Breast epithelium (tissue), 4 donors: Measurements from ENCODE around the gene TMEM222. TPM values are rescaled to one million over a fixed set of nuclear protein-coding genes. Genes with fewer than 3 reads are reported as not detected.

Experiments used
- DNase-seq, 2 donors: peaks; one replicate each; pipeline ENCODE4 v3.0.0-alpha.2; 2019; ENCODE audit warnings: low spot score in 2 of 2
- H3K27ac ChIP-seq, 2 donors: fragments of 200-600 bp; sonication (generic) in 1 of 2; one replicate each; pipeline ENCODE4 v1.5.1; 2016 to 2019; ENCODE audit warnings: mild to moderate bottlenecking in 1 of 2
- H3K27me3 ChIP-seq, 2 donors: fragments of 200-600 bp; sonication (generic) in 1 of 2; one replicate each; pipeline versions ENCODE4 v1.5.1 to v1.6.0; 2017 to 2019; ENCODE audit warnings: control low read depth in 1 of 2, mild to moderate bottlenecking in 1 of 2
- H3K36me3 ChIP-seq: fragments of 200-600 bp; one replicate; pipeline ENCODE4 v1.5.1; 2019
- H3K4me1 ChIP-seq, 2 donors: fragments of 200-600 bp; sonication (generic); one replicate each; pipeline ENCODE4 v1.5.1; 2016 to 2019; ENCODE audit warnings: control low read depth in 1 of 2
- H3K4me3 ChIP-seq, 3 donors: fragments of 200-600 bp; sonication (generic); 1 replicate in 2 of 3; 2 replicates in 1 of 3; pipeline ENCODE4 v1.5.1; 2016 to 2019; ENCODE audit warnings: mild to moderate bottlenecking in 3 of 3, moderate library complexity in 2 of 3
- H3K9me3 ChIP-seq, 2 donors: fragments of 200-600 bp; sonication (generic) in 1 of 2; one replicate each; pipeline ENCODE4 v1.5.1; 2016 to 2019; ENCODE audit warnings: control low read depth in 1 of 2
- CTCF ChIP-seq, 3 donors: fragments of 450-650 bp; IDR thresholded peaks; one replicate each; pipeline ENCODE4 v1.5.1; 2016 to 2017; ENCODE audit warnings: antibody characterized with exemption in 3 of 3, mild to moderate bottlenecking in 3 of 3, moderate library complexity in 3 of 3
- POLR2A ChIP-seq: fragments of 450-650 bp; IDR thresholded peaks from one replicate; pipeline ENCODE4 v1.6.1; 2016; ENCODE audit warnings: antibody characterized with exemption, mild to moderate bottlenecking, moderate library complexity
- POLR2AphosphoS5 ChIP-seq, 3 donors: sonication (generic); formaldehyde crosslinking; IDR thresholded peaks; one replicate each; pipeline ENCODE4 v1.6.1; 2017; ENCODE audit warnings: antibody characterized with exemption in 3 of 3
- intact Hi-C: fragments of 100-400 bp; cut with DNase I; formaldehyde crosslinking; loops from one replicate; pipeline ENCODE4 v1.15.1; 2023; ENCODE audit warnings: low total_unique reads
- total RNA-seq, 3 donors: library from RNA; depleted of rRNA; stranded (reverse); fragments of >200 nt; gene quantifications; one replicate each; pipeline ENCODE4 v1.1.0, GENCODE V29; 2016

The TMEM222 gene
- total RNA-seq, 3 donors from 2014 or later: 20.0 to 28.0 (median 26.5) TPM

GRCh38 chr1:27342391-27342777, 20.4 kb downstream of the TMEM222 start:
- TF ChIP-seq POLR2AphosphoS5 (IDR thresholded peaks at IDR 0.05) (peak in 1 of 3 donors; percentile 4), CTCF (IDR thresholded peaks at IDR 0.05) (no peak)
- Histone ChIP-seq H3K4me3 (peak overlapping the region in 2 of 3 donors; percentile 60 to 70), H3K27ac (peak overlapping the region; percentile 87 to 89)

GRCh38 chr1:27342778-27343638, 21.0 kb downstream of the TMEM222 start:
- intact Hi-C loops: no loop called here
- no peaks in the 10 kb centered on the region for H3K9me3 ChIP-seq
- peak; percentile 61 to 79 for DNase-seq
- H3K4me1 ChIP-seq: peaks cover 3 to 4% of the 10 kb centered on the region in 2 donors
- TF ChIP-seq CTCF (IDR thresholded peaks at IDR 0.05): no peak
- TF ChIP-seq POLR2AphosphoS5 (IDR thresholded peaks at IDR 0.05): no peak
- no peak for TF ChIP-seq POLR2A
- H3K36me3 ChIP-seq: no peaks in the 10 kb centered on the region
- H3K27ac ChIP-seq: peak overlapping the region; percentile 87 to 89
- no peaks in the 10 kb centered on the region for H3K27me3 ChIP-seq
- H3K4me3 ChIP-seq: peak overlapping the region in 2 of 3 donors; percentile 60 to 70

More at GRCh38 chr1:27342391-27342777, 20.4 kb downstream of the TMEM222 start:
- peak in 1 of 2 donors; percentile 38 for DNase-seq
- Histone ChIP-seq H3K9me3 (no peaks in the 10 kb centered on the region), H3K36me3 (no peaks in the 10 kb centered on the region), H3K4me1 (peaks cover 3 to 4% of the 10 kb centered on the region in 2 donors), H3K27me3 (no peaks in the 10 kb centered on the region)
- intact Hi-C loops: no loop called here

DNA sequence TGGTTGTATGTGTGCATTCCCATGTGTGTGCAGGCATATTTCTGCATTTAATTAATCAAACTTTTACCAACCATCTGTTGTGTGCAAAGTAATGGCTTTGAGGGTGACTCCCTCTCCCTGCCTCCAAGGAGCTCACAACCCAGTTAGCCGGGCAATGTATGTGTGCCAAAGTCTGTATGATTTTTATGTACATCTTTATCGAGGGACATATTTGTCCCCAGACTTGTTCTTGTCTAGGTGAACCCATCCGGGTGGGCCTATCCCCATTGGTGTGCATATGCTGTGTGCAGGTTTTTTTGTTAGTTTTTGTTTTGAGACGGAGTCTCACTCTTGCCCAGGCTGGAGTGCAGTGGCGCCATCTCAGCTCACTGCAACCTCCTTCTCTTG, 21.7 kb downstream of the TMEM222 start:
- Histone ChIP-seq H3K36me3 (no peaks in the 10 kb centered on the region), H3K9me3 (no peaks in the 10 kb centered on the region), H3K4me3 (peak overlapping the region in 2 of 3 donors; percentile 60 to 70), H3K27me3 (no peaks in the 10 kb centered on the region), H3K4me1 (peaks cover 3 to 4% of the 10 kb centered on the region in 2 donors), H3K27ac (peak overlapping the region; percentile 87 to 89)
- intact Hi-C loops: no loop called here
- DNase-seq: peak in 1 of 2 donors; percentile 47
- TF ChIP-seq CTCF (IDR thresholded peaks at IDR 0.05) (no peak), POLR2AphosphoS5 (IDR thresholded peaks at IDR 0.05) (no peak), POLR2A (no peak)

DNA sequence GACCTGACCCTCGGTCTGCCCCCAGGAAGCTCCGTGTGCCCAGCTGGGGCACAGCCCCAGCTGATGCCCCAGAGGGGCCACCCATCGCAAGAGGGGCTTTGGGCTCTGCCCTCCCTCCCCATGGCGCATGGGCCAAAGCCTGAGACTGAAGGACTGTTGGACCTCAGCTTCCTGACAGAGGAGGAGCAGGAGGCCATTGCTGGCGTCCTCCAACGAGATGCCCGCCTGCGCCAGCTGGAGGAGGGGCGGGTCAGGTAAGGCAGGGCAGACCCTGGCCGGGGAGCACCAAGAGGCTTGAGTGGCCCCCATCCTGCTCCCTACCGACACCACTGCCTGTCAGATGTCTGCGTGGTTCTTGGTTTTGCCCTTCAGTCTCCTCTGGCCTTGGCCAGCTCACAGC, 23.3 kb downstream of the TMEM222 start:
- peaks cover 3 to 6% of the 10 kb centered on the region in 2 donors for H3K4me1 ChIP-seq
- no peak for DNase-seq
- H3K27me3 ChIP-seq: no peaks in the 10 kb centered on the region
- H3K27ac ChIP-seq: no peak overlapping the region
- no peaks in the 10 kb centered on the region for H3K9me3 ChIP-seq
- no peaks in the 10 kb centered on the region for H3K36me3 ChIP-seq
- TF ChIP-seq POLR2A: no peak
- TF ChIP-seq CTCF (IDR thresholded peaks at IDR 0.05): no peak
- no peak for TF ChIP-seq POLR2AphosphoS5 (IDR thresholded peaks at IDR 0.05)
- intact Hi-C loops: no loop called here
- H3K4me3 ChIP-seq: no peak overlapping the region

- Histone ChIP-seq H3K4me1 (peaks cover 3 to 8% of the 10 kb centered on the region in 2 donors), H3K27me3 (no peaks in the 10 kb centered on the region), H3K4me3 (no peak overlapping the region), H3K27ac (no peak overlapping the region), H3K36me3 (no peaks in the 10 kb centered on the region), H3K9me3 (no peaks in the 10 kb centered on the region)
- DNase-seq: no peak
- intact Hi-C loops: no loop called here
- no peak for TF ChIP-seq POLR2A
- no peak for TF ChIP-seq POLR2AphosphoS5 (IDR thresholded peaks at IDR 0.05)
Measured at GRCh38 chr1:27346357-27346756, 24.4 kb downstream of the TMEM222 start.
